Parietal lobe (tissue), 1 donor: ENCODE results near the gene CNGA2. TPM values are rescaled to one million over a fixed set of nuclear protein-coding genes. Genes with fewer than 3 reads are reported as not detected.

Experiments
- total RNA-seq: library from RNA; depleted of rRNA; stranded (reverse); fragments of >200 nt; gene quantifications from one replicate; pipeline ENCODE4 v1.2.3, GENCODE V29; 2014

CNGA2 gene
- total RNA-seq: not detected

GRCh38 chrX:151734446-151734845 lies at the start of gene CNGA2:
TSS of gene CNGA2 (plus strand) at chrX:151734746. CDS start at chrX:151738484, 3,738 bp downstream.

GRCh38 chrX:151694661-151695582 lies 39.6 kb upstream of the CNGA2 start, which contains the start of gene PRRG3:
TSS of gene PRRG3 (plus strand) at chrX:151695458. CDS start at chrX:151698815, 3,357 bp downstream.

GRCh38 chrX:151715752-151716151 lies 18.8 kb upstream of the CNGA2 start, which contains the start of gene FATE1:
TSS of gene FATE1 (plus strand) at chrX:151716035. CDS start at chrX:151716120, 85 bp downstream.

Other genes with a start within 250 kb of the CNGA2 start
- not detected for gene PASD1, start 171.1 kb upstream of the CNGA2 start, total RNA-seq
- gene PRRG3, start 39.3 kb upstream of the CNGA2 start, total RNA-seq: 15.0 TPM
- not detected for gene FATE1, start 18.7 kb upstream of the CNGA2 start, total RNA-seq
- not detected for gene MAGEA4, start 178.1 kb downstream of the CNGA2 start, total RNA-seq
- gene GABRE, start 239.9 kb downstream of the CNGA2 start, total RNA-seq: 3.1 TPM